HG03097 (cell line): ENCODE measurements around the gene HBE1.
A peak's percentile ranks its signal among the peaks of the same experiment; 100 is the strongest.

Source experiments
- ATAC-seq: cut with Tn5 transposase; IDR thresholded peaks from one replicate; pipeline ENCODE4 v1.9.1; 2021; ENCODE audit not compliant: unreplicated experiment, low FRiP score

Gene HBE1

DNA sequence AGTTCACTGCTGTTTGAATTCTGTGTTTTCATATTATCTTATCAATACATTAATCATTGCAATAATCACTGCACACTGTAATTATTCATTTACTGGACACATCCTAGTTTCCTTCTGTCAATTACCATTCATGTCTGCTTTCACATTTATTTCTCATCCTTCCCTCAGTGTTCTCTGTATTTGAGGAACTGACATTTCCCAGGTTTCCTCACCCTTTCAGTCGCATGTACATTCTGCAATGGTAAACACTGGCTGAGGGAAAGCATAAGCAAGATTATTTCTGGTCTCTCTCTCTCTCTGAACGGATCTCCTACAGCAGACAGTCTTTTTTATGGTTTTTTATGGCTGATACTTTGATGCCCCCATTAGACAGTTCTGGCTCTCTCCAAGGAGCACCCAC is 31.3 kb downstream of the HBE1 start:
- ATAC-seq: no peak

DNA sequence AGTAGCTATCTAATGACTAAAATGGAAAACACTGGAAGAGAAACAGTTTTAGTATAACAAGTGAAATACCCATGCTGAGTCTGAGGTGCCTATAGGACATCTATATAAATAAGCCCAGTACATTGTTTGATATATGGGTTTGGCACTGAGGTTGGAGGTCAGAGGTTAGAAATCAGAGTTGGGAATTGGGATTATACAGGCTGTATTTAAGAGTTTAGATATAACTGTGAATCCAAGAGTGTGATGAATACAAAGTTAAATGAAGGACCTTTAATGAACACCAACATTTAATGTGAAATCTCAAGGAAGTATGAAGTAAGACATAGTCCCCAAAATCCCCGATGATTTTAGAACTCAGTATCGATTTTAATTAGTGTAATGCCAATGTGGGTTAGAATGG is 32.3 kb downstream of the HBE1 start:
- no peak for ATAC-seq

DNA sequence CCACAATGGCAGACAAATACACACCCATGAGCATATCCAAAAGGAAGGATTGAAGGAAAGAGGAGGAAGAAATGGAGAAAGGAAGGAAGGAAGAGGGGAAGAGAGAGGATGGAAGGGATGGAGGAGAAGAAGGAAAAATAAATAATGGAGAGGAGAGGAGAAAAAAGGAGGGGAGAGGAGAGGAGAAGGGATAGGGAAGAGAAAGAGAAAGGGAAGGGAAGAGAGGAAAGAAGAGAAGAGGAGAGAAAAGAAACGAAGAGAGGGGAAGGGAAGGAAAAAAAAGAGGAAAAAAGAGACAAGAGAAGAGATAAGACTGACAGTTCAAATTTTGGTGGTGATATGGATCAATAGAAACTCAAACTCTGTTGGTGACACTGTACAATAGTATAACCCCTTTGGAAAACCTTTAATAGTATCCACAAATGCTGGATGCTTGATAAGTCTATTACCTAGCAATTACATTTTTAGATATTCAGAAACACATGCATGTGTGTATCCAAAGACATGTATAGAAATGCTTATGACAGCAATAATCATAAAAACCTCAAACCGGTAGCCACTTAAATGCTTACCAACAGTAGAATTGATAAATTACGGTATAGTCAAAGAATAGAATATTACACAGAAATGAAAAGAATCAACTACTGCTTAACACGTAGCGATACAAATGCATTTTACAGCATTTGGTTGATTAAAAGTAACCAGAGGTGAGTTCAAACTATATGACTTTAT is 34.2 kb downstream of the HBE1 start:
- no peak for ATAC-seq

DNA sequence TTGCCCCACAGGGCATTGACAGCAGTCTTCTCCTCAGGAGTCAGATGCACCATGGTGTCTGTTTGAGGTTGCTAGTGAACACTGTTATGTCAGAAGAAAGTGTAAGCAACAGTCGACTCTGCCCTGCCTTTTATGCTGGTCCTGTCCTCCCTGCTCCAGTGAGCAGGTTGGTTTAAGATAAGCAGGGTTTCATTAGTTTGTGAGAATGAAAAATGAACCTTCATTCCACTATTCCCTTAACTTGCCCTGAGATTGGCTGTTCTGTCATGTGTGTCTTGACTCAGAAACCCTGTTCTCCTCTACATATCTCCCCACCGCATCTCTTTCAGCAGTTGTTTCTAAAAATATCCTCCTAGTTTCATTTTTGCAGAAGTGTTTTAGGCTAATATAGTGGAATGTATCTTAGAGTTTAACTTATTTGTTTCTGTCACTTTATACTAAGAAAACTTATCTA is 35.3 kb downstream of the HBE1 start, which contains the start of gene HBD:
HBD (minus strand) TSS at position 103 of the 454 bp plus-strand sequence; CDS start at position 53, 50 bp downstream.
- peak; percentile 79 for ATAC-seq

GRCh38 chr11:5233307-5233706 is 36.4 kb downstream of the HBE1 start:
- ATAC-seq: no peak

- no peak for ATAC-seq
Measured at GRCh38 chr11:5232821-5233220, 36.9 kb downstream of the HBE1 start.

DNA sequence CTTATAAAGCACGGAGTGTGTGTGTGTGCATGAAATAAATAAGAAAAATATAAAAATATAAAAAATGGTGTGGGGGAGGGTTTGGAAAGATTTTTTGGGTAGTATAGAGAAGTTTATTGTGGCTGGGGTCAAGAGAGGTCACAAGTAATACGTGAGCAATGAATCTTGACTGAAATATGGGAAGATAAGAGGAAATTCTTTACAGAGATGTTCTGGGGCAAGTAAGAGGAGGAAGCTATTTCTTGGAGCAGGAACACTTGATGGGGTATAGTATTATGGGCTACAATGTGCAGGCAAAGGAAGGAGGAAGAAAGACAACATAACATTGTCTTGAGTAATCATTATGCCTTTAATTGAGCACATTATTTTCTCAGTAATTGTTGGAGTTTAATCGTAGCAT is 37.6 kb downstream of the HBE1 start:
- no peak for ATAC-seq

DNA sequence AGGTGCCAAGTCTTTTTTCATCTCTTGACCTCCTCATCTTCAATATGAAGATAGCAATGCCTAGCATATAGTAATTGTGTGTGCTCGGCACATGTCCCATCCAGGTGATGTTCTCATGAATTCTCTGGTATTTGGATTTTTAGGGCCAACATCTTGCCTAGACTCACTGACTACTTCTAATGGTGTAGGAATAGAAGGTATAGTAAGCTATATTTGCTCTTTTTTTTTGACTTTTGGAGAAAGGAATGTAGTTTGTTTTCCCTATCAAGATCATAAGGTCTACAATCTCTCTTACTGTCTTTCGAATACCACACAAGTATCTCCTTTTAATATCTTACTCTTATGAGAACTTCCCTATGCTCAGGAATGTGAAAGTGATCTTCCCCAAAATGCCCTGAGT is 38.6 kb downstream of the HBE1 start:
- no peak for ATAC-seq

DNA sequence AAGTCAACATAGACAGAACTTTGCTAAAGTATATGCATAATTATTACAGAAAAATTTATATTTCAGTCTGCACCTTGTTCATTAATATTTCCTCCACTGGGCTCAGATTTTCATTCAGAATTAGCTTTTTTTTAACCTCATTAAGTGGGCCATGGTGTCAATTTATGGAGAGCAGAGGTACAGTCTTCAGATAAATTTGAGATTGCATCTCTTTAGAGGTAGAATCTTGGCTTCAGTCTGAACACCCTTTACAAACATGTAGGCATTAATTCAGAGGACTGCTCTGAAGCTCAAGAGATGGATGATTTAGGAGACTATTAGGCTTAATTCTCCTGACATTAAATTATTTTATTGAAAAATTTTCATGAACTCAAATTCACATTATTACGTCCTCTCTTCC is 39.5 kb downstream of the HBE1 start:
- ATAC-seq: no peak

DNA sequence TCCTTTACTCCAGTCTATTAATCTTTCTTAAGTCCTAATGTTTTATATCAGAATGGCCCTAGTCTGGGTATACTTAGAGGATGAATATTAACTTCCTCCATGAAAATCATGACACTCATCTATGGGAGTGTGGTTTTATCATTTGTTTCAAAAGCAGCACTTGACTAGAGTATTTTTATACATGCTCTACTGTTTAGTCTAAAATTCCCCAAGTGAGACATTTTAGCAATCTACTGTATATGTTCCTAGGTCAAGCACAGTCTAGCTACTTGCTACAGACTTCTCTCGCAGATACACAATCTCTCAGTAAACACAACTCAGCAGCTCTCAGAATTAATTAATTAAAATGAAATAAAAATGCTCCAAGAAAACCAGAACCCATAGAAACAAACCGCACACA is 39.9 kb downstream of the HBE1 start:
- no peak for ATAC-seq

- ATAC-seq: no peak
Measured at GRCh38 chr11:5229356-5229755, 40.4 kb downstream of the HBE1 start.

DNA sequence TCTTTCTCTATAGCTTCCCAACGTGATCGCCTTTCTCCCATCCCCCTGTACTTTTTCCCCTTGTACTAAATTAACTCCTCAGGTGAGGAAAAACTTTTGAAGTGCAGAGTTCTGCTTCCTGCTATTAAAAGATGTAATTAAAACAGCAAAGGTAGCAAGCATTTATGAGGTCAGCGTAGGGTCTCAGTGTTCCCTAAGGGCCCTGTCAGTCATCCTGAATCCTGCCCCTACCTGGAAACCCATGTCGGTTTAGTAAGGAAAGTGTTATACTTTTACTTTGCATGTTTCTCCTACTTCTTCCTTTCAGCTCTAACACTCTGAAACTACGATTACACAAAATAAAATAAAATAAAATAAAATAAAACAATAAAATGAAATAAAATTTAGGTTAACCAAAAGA is 41.6 kb downstream of the HBE1 start:
- no peak for ATAC-seq

DNA sequence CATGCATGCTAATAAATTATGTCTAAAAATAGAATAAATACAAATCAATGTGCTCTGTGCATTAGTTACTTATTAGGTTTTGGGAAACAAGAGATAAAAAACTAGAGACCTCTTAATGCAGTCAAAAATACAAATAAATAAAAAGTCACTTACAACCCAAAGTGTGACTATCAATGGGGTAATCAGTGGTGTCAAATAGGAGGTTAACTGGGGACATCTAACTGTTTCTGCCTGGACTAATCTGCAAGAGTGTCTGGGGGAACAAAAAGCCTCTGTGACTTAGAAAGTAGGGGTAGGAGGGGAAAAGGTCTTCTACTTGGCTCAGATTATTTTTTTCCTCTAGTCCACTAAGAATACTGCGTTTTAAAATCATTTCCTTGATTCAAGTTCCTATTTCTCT is 42.1 kb downstream of the HBE1 start:
- no peak for ATAC-seq

GRCh38 chr11:5226732-5227310 is 42.9 kb downstream of the HBE1 start, which contains the start of gene HBB:
TSS of gene HBB (minus strand) at chr11:5227071. CDS start at chr11:5227021, 50 bp downstream.
- no peak for ATAC-seq

- no peak for ATAC-seq
Measured at GRCh38 chr11:5225480-5225871, 44.3 kb downstream of the HBE1 start.

DNA sequence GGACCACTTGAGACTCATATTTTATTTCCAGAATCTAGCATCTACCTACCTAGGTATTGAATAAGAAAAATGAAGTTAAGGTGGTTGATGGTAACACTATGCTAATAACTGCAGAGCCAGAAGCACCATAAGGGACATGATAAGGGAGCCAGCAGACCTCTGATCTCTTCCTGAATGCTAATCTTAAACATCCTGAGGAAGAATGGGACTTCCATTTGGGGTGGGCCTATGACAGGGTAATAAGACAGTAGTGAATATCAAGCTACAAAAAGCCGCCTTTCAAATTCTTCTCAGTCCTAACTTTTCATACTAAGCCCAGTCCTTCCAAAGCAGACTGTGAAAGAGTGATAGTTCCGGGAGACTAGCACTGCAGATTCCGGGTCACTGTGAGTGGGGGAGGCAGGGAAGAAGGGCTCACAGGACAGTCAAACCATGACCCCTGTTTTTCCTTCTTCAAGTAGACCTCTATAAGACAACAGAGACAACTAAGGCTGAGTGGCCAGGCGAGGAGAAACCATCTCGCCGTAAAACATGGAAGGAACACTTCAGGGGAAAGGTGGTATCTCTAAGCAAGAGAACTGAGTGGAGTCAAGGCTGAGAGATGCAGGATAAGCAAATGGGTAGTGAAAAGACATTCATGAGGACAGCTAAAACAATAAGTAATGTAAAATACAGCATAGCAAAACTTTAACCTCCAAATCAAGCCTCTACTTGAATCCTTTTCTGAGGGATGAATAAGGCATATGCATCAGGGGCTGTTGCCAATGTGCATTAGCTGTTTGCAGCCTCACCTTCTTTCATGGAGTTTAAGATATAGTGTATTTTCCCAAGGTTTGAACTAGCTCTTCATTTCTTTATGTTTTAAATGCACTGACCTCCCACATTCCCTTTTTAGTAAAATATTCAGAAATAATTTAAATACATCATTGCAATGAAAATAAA is 44.9 kb downstream of the HBE1 start:
- no peak for ATAC-seq

DNA sequence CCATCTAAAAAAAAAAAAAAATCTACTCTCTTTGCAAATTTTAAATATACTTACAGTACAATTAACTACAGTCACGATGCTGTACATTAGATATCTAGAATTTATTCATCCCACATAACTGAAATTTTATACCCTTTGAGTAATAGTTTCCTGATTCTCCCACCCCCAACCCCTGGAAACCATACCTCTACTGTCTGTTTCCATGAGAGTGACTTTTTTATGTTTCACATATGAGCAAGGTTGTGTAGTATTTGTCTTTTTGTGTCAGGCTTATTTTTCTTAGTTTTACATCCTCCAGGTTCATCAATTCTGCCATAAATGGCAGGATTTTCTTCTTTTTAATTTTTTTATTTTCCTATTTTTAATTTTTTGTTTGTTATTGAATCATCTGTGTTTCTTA is 46.1 kb downstream of the HBE1 start:
- ATAC-seq: no peak

DNA sequence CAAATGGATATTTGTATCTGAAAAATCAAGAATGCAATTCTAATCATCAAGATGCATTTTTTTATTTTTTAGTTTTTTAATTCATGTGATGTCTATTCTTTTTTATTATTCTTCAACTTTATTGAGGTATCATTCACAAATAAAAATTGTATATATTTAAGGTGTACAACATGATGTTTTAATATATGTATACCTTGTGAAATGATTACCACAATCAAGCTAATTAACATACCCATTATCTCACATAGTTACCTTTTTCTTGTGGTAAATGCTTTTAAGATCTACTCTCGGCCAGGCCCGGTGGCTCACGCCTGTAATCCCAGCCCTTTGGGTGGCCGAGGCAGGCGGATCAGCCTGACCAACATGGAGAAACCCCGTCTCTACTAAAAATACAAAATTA is 46.6 kb downstream of the HBE1 start:
- no peak for ATAC-seq
